Bladder microvascular endothelial cell (primary cell): ENCODE data around the gene OR6C2. TPM values are rescaled to one million over a fixed set of nuclear protein-coding genes. Genes with fewer than 3 reads are reported as not detected.

Source experiments
- total RNA-seq: library from RNA; depleted of rRNA; stranded (reverse); fragments of >200 nt; gene quantifications from 2 replicates; pipeline ENCODE4 v1.2.3, GENCODE V29; 2014

Gene OR6C2
- total RNA-seq: not detected in 2 replicates

GRCh38 chr12:55443776-55444175, at the start of gene OR6C2:
Gene OR6C2, plus strand, starts transcription at chr12:55444076. Its CDS starts 8,138 bp downstream, at chr12:55452214.

GRCh38 chr12:55400229-55400628, 43.6 kb upstream of the OR6C2 start, which contains the start of gene OR6C65:
Gene OR6C65, plus strand, starts transcription at chr12:55400529. Its CDS starts 0 bp downstream, at chr12:55400529.

GRCh38 chr12:55425954-55426353, 17.9 kb upstream of the OR6C2 start, which contains the start of gene OR6C76:
Gene OR6C76, plus strand, starts transcription at chr12:55426254. Its CDS starts 0 bp downstream, at chr12:55426254.

GRCh38 chr12:55470088-55470829, 26.4 kb downstream of the OR6C2 start, which contains the start of gene OR6C70:
Gene OR6C70, minus strand, starts transcription at chr12:55470138. Its CDS starts 0 bp downstream, at chr12:55470138.

GRCh38 chr12:55492078-55492477, 48.2 kb downstream of the OR6C2 start, which contains the start of gene OR6C68:
Gene OR6C68, plus strand, starts transcription at chr12:55492378. Its CDS starts 0 bp downstream, at chr12:55492378.

Other genes with a start within 250 kb of the OR6C2 start
- gene OR10A7, start 223.1 kb upstream of the OR6C2 start, total RNA-seq: not detected in 2 replicates
- not detected in 2 replicates for gene OR6C74, start 199.5 kb upstream of the OR6C2 start, total RNA-seq
- gene OR6C6, start 147.5 kb upstream of the OR6C2 start, total RNA-seq: not detected in 2 replicates
- gene OR6C1, start 129.7 kb upstream of the OR6C2 start, total RNA-seq: not detected in 2 replicates
- gene OR6C3, start 113.3 kb upstream of the OR6C2 start, total RNA-seq: not detected in 2 replicates
- gene OR6C75, start 81.1 kb upstream of the OR6C2 start, total RNA-seq: not detected in 2 replicates
- gene OR6C65, start 43.5 kb upstream of the OR6C2 start, total RNA-seq: not detected in 2 replicates
- gene OR6C76, start 17.8 kb upstream of the OR6C2 start, total RNA-seq: not detected in 2 replicates
- gene OR6C70, start 26.1 kb downstream of the OR6C2 start, total RNA-seq: not detected in 2 replicates
- gene OR6C68, start 48.3 kb downstream of the OR6C2 start, total RNA-seq: not detected in 2 replicates
- gene OR6C4, start 105.5 kb downstream of the OR6C2 start, total RNA-seq: not detected in 2 replicates
- gene OR2AP1, start 128.4 kb downstream of the OR6C2 start, total RNA-seq: not detected in 2 replicates
- not detected in 2 replicates for gene OR10P1, start 192.8 kb downstream of the OR6C2 start, total RNA-seq